ENCODE data around the gene KRTAP4-4.
"Not testable (repeated sequence)": the region's sequence is repeated elsewhere in the genome, so short reads cannot be mapped to it uniquely, and the experiment has no call there.

KRTAP4-4 gene
- 0 reads per million in 3 donors for total RNA-seq

- no peak within 1 kb of the TSS for H3K27ac ChIP-seq (ENCODE audit: insufficient read depth, low read length, poor library complexity, severe bottlenecking)
These were observed at the start of gene KRTAP4-4 for GRCh38 chr17:41160648-41161047. KRTAP4-4 (minus strand) TSS chr17:41160748; CDS start chr17:41160691, 57 bp downstream.

GRCh38 chr17:41199421-41200078, 39.0 kb upstream of the KRTAP4-4 start:
- H3K27ac ChIP-seq (ENCODE audit: insufficient read depth, low read length, poor library complexity, severe bottlenecking), result no peak overlapping the region
- H3K36me3 ChIP-seq (ENCODE audit: control insufficient read depth, insufficient read depth, low read length), result no peaks in the 10 kb centered on the region
- no peak overlapping the region for H3K4me3 ChIP-seq (ENCODE audit: insufficient read depth, low read depth, low read length, poor library complexity, severe bottlenecking)
- no peaks in the 10 kb centered on the region for H3K4me1 ChIP-seq (ENCODE audit: control insufficient read depth, insufficient read depth, low read length, poor library complexity, severe bottlenecking)
- H3K9me3 ChIP-seq (ENCODE audit: control insufficient read depth, low read length), result no peaks in the 10 kb centered on the region
- H3K27me3 ChIP-seq (replicated peaks; ENCODE audit: control insufficient read depth, insufficient read depth, low read length, poor library complexity, severe bottlenecking), result no peaks in the 10 kb centered on the region
- DNase-seq, result no peak

More at GRCh38 chr17:41160648-41161047, at the start of gene KRTAP4-4:
- DNase-seq, result no peak
- no peaks in the 10 kb centered on the region for H3K9me3 ChIP-seq (ENCODE audit: control insufficient read depth, low read length)
- H3K36me3 ChIP-seq (ENCODE audit: control insufficient read depth, insufficient read depth, low read length), result no peaks in the 10 kb centered on the region
- no peak within 1 kb of the TSS for H3K4me3 ChIP-seq (ENCODE audit: insufficient read depth, low read depth, low read length, poor library complexity, severe bottlenecking)
- H3K4me1 ChIP-seq (ENCODE audit: control insufficient read depth, insufficient read depth, low read length, poor library complexity, severe bottlenecking), result no peaks in the 10 kb centered on the region
- peaks cover 3% of the 10 kb centered on the region for H3K27me3 ChIP-seq (replicated peaks; ENCODE audit: control insufficient read depth, insufficient read depth, low read length, poor library complexity, severe bottlenecking)

GRCh38 chr17:41196068-41196467, 35.5 kb upstream of the KRTAP4-4 start:
- H3K4me3 ChIP-seq (ENCODE audit: insufficient read depth, low read depth, low read length, poor library complexity, severe bottlenecking), result no peak overlapping the region
- no peaks in the 10 kb centered on the region for H3K27me3 ChIP-seq (replicated peaks; ENCODE audit: control insufficient read depth, insufficient read depth, low read length, poor library complexity, severe bottlenecking)
- no peak for DNase-seq
- H3K9me3 ChIP-seq (ENCODE audit: control insufficient read depth, low read length), result no peaks in the 10 kb centered on the region
- H3K36me3 ChIP-seq (ENCODE audit: control insufficient read depth, insufficient read depth, low read length), result no peaks in the 10 kb centered on the region
- H3K27ac ChIP-seq (ENCODE audit: insufficient read depth, low read length, poor library complexity, severe bottlenecking), result no peak overlapping the region
- no peaks in the 10 kb centered on the region for H3K4me1 ChIP-seq (ENCODE audit: control insufficient read depth, insufficient read depth, low read length, poor library complexity, severe bottlenecking)

GRCh38 chr17:41190328-41190727, 29.8 kb upstream of the KRTAP4-4 start:
- Histone ChIP-seq H3K4me1 (ENCODE audit: control insufficient read depth, insufficient read depth, low read length, poor library complexity, severe bottlenecking) (no peaks in the 10 kb centered on the region), H3K27me3 (replicated peaks; ENCODE audit: control insufficient read depth, insufficient read depth, low read length, poor library complexity, severe bottlenecking) (no peaks in the 10 kb centered on the region), H3K36me3 (ENCODE audit: control insufficient read depth, insufficient read depth, low read length) (no peaks in the 10 kb centered on the region), H3K9me3 (ENCODE audit: control insufficient read depth, low read length) (no peaks in the 10 kb centered on the region), H3K27ac (ENCODE audit: insufficient read depth, low read length, poor library complexity, severe bottlenecking) (no peak overlapping the region), H3K4me3 (ENCODE audit: insufficient read depth, low read depth, low read length, poor library complexity, severe bottlenecking) (no peak overlapping the region)
- no peak for DNase-seq

- not testable (repeated sequence) for DNase-seq; H3K9me3 ChIP-seq (ENCODE audit: control insufficient read depth, low read length); H3K36me3 ChIP-seq (ENCODE audit: control insufficient read depth, insufficient read depth, low read length); H3K27me3 ChIP-seq (replicated peaks; ENCODE audit: control insufficient read depth, insufficient read depth, low read length, poor library complexity, severe bottlenecking); H3K4me1 ChIP-seq (ENCODE audit: control insufficient read depth, insufficient read depth, low read length, poor library complexity, severe bottlenecking); H3K27ac ChIP-seq (ENCODE audit: insufficient read depth, low read length, poor library complexity, severe bottlenecking); H3K4me3 ChIP-seq (ENCODE audit: insufficient read depth, low read depth, low read length, poor library complexity, severe bottlenecking)
These were observed 29.3 kb upstream of the KRTAP4-4 start, which contains the start of gene KRTAP9-1 for GRCh38 chr17:41189837-41190318. KRTAP9-1 (plus strand) TSS chr17:41189887; CDS start chr17:41189887, 0 bp downstream.

GRCh38 chr17:41186872-41187271, 26.3 kb upstream of the KRTAP4-4 start:
- Histone ChIP-seq H3K4me3 (ENCODE audit: insufficient read depth, low read depth, low read length, poor library complexity, severe bottlenecking) (no peak overlapping the region), H3K9me3 (ENCODE audit: control insufficient read depth, low read length) (no peaks in the 10 kb centered on the region), H3K36me3 (ENCODE audit: control insufficient read depth, insufficient read depth, low read length) (no peaks in the 10 kb centered on the region), H3K27me3 (replicated peaks; ENCODE audit: control insufficient read depth, insufficient read depth, low read length, poor library complexity, severe bottlenecking) (no peaks in the 10 kb centered on the region), H3K4me1 (ENCODE audit: control insufficient read depth, insufficient read depth, low read length, poor library complexity, severe bottlenecking) (no peaks in the 10 kb centered on the region), H3K27ac (ENCODE audit: insufficient read depth, low read length, poor library complexity, severe bottlenecking) (no peak overlapping the region)
- no peak for DNase-seq

GRCh38 chr17:41185001-41185400, 24.5 kb upstream of the KRTAP4-4 start:
- H3K36me3 ChIP-seq (ENCODE audit: control insufficient read depth, insufficient read depth, low read length), result no peaks in the 10 kb centered on the region
- no peaks in the 10 kb centered on the region for H3K27me3 ChIP-seq (replicated peaks; ENCODE audit: control insufficient read depth, insufficient read depth, low read length, poor library complexity, severe bottlenecking)
- no peak overlapping the region for H3K27ac ChIP-seq (ENCODE audit: insufficient read depth, low read length, poor library complexity, severe bottlenecking)
- DNase-seq, result no peak
- H3K4me3 ChIP-seq (ENCODE audit: insufficient read depth, low read depth, low read length, poor library complexity, severe bottlenecking), result no peak overlapping the region
- no peaks in the 10 kb centered on the region for H3K4me1 ChIP-seq (ENCODE audit: control insufficient read depth, insufficient read depth, low read length, poor library complexity, severe bottlenecking)
- H3K9me3 ChIP-seq (ENCODE audit: control insufficient read depth, low read length), result no peaks in the 10 kb centered on the region

GRCh38 chr17:41184480-41184961, 24.0 kb upstream of the KRTAP4-4 start, which contains the start of gene KRTAP4-1:
KRTAP4-1 (minus strand) TSS chr17:41184911; CDS start chr17:41184854, 57 bp downstream.
- Histone ChIP-seq H3K9me3 (ENCODE audit: control insufficient read depth, low read length) (no peaks in the 10 kb centered on the region), H3K4me1 (ENCODE audit: control insufficient read depth, insufficient read depth, low read length, poor library complexity, severe bottlenecking) (no peaks in the 10 kb centered on the region), H3K27me3 (replicated peaks; ENCODE audit: control insufficient read depth, insufficient read depth, low read length, poor library complexity, severe bottlenecking) (no peaks in the 10 kb centered on the region), H3K36me3 (ENCODE audit: control insufficient read depth, insufficient read depth, low read length) (no peaks in the 10 kb centered on the region), H3K4me3 (ENCODE audit: insufficient read depth, low read depth, low read length, poor library complexity, severe bottlenecking) (no peak within 1 kb of the TSS), H3K27ac (ENCODE audit: insufficient read depth, low read length, poor library complexity, severe bottlenecking) (no peak within 1 kb of the TSS)
- DNase-seq, result no peak

GRCh38 chr17:41178843-41179616, 18.5 kb upstream of the KRTAP4-4 start:
- Histone ChIP-seq H3K27me3 (replicated peaks; ENCODE audit: control insufficient read depth, insufficient read depth, low read length, poor library complexity, severe bottlenecking) (no peaks in the 10 kb centered on the region), H3K4me3 (ENCODE audit: insufficient read depth, low read depth, low read length, poor library complexity, severe bottlenecking) (no peak overlapping the region), H3K9me3 (ENCODE audit: control insufficient read depth, low read length) (no peaks in the 10 kb centered on the region), H3K4me1 (ENCODE audit: control insufficient read depth, insufficient read depth, low read length, poor library complexity, severe bottlenecking) (no peaks in the 10 kb centered on the region), H3K36me3 (ENCODE audit: control insufficient read depth, insufficient read depth, low read length) (no peaks in the 10 kb centered on the region), H3K27ac (ENCODE audit: insufficient read depth, low read length, poor library complexity, severe bottlenecking) (no peak overlapping the region)
- DNase-seq, result no peak

- no peak for DNase-seq
- Histone ChIP-seq H3K36me3 (ENCODE audit: control insufficient read depth, insufficient read depth, low read length) (no peaks in the 10 kb centered on the region), H3K4me1 (ENCODE audit: control insufficient read depth, insufficient read depth, low read length, poor library complexity, severe bottlenecking) (no peaks in the 10 kb centered on the region), H3K4me3 (ENCODE audit: insufficient read depth, low read depth, low read length, poor library complexity, severe bottlenecking) (no peak overlapping the region), H3K9me3 (ENCODE audit: control insufficient read depth, low read length) (no peaks in the 10 kb centered on the region), H3K27ac (ENCODE audit: insufficient read depth, low read length, poor library complexity, severe bottlenecking) (no peak overlapping the region), H3K27me3 (replicated peaks; ENCODE audit: control insufficient read depth, insufficient read depth, low read length, poor library complexity, severe bottlenecking) (no peaks in the 10 kb centered on the region)
These were observed 17.8 kb upstream of the KRTAP4-4 start for GRCh38 chr17:41178341-41178740.

Data from effector memory CD4-positive, alpha-beta T cell (primary cell).